DOHH2 (cell line): ENCODE data around the gene IWS1.
"Not testable (repeated sequence)": the region's sequence is repeated elsewhere in the genome, so short reads cannot be mapped to it uniquely, and the experiment has no call there.

ENCODE experiments used
- H3F3A ChIP-seq: fragments of 200-600 bp; sonication (generic), shearing (Covaris generic); 2 replicates; pipeline ENCODE4 v1.6.0; 2016; ENCODE audit warnings: antibody characterized with exemption, mild to moderate bottlenecking; ENCODE audit not compliant: control insufficient read depth, insufficient read depth
- H3K27ac ChIP-seq: fragments of 200-600 bp; sonication (generic); 2 replicates; pipeline ENCODE4 v1.5.1; 2014; ENCODE audit warnings: low read depth, mild to moderate bottlenecking, low read length, moderate library complexity
- H3K27me3 ChIP-seq: fragments of 200-600 bp; sonication (generic); 2 replicates; pipeline ENCODE4 v1.6.1; 2014; ENCODE audit warnings: mild to moderate bottlenecking, low read length, mixed read lengths; ENCODE audit not compliant: control insufficient read depth
- H3K36me3 ChIP-seq: fragments of 200-600 bp; sonication (generic); 2 replicates; pipeline ENCODE4 v1.6.1; 2014; ENCODE audit warnings: mild to moderate bottlenecking, low read length, moderate library complexity, mixed read lengths; ENCODE audit not compliant: control insufficient read depth
- H3K4me1 ChIP-seq: fragments of 200-600 bp; sonication (generic); 2 replicates; pipeline ENCODE4 v1.6.1; 2014; ENCODE audit warnings: mild to moderate bottlenecking, low read length, mixed read lengths; ENCODE audit not compliant: control insufficient read depth
- H3K4me2 ChIP-seq: fragments of 200-600 bp; sonication (generic); 2 replicates; pipeline ENCODE4 v1.6.0; 2014; ENCODE audit warnings: mild to moderate bottlenecking, low read length, moderate library complexity
- H3K4me3 ChIP-seq: fragments of 200-600 bp; sonication (generic); 2 replicates; pipeline ENCODE4 v1.5.1; 2014; ENCODE audit warnings: mild to moderate bottlenecking, low read length, mixed read lengths
- H3K79me2 ChIP-seq: fragments of 200-600 bp; sonication (generic); 2 replicates; pipeline ENCODE4 v1.6.1; 2014; ENCODE audit warnings: mild to moderate bottlenecking, low read length, mixed read lengths; ENCODE audit not compliant: control insufficient read depth
- H3K9me2 ChIP-seq: fragments of 200-600 bp; sonication (generic); replicated peaks from 2 replicates; pipeline ENCODE4 v1.6.1; 2014; ENCODE audit warnings: mild to moderate bottlenecking, low read length, mixed read lengths; ENCODE audit not compliant: control insufficient read depth
- H3K9me3 ChIP-seq: fragments of 200-600 bp; sonication (generic); 2 replicates; pipeline ENCODE4 v1.6.1; 2014; ENCODE audit warnings: antibody characterized with exemption, low read length, mixed read lengths; ENCODE audit not compliant: control insufficient read depth, insufficient read depth
- H4K20me1 ChIP-seq: fragments of 200-600 bp; sonication (generic); 2 replicates; pipeline ENCODE4 v1.6.0; 2014; ENCODE audit warnings: low read depth, mild to moderate bottlenecking, antibody characterized with exemption, low read length, moderate library complexity; ENCODE audit not compliant: control insufficient read depth, insufficient read depth
- CTCF ChIP-seq: fragments of 200-600 bp; sonication (generic); IDR thresholded peaks from one replicate; pipeline ENCODE4 v1.5.1; 2014; ENCODE audit warnings: antibody characterized with exemption, mild to moderate bottlenecking, low read depth, low read length; ENCODE audit not compliant: poor library complexity, severe bottlenecking
- EZH2phosphoT487 ChIP-seq: fragments of 200-600 bp; sonication (generic); IDR thresholded peaks from 2 replicates; pipeline ENCODE4 v1.6.1; 2017; ENCODE audit warnings: borderline replicate concordance, mild to moderate bottlenecking, antibody characterized with exemption, low read length, moderate library complexity, mixed read lengths

Gene IWS1

GRCh38 chr2:127574656-127575055, 48.4 kb upstream of the IWS1 start:
- peaks cover 8% of the 10 kb centered on the region for H3F3A ChIP-seq
- no peaks in the 10 kb centered on the region for H3K79me2 ChIP-seq
- no peak overlapping the region for H3K4me3 ChIP-seq
- peaks cover 41% of the 10 kb centered on the region for H3K27me3 ChIP-seq
- H3K36me3 ChIP-seq, result no peaks in the 10 kb centered on the region
- no peaks in the 10 kb centered on the region for H3K9me2 ChIP-seq
- TF ChIP-seq EZH2phosphoT487 (no peak), CTCF (no peak)
- H3K4me2 ChIP-seq, result peak overlapping the region; percentile 79
- H4K20me1 ChIP-seq, result no peaks in the 10 kb centered on the region
- no peaks in the 10 kb centered on the region for H3K9me3 ChIP-seq
- peaks cover 48% of the 10 kb centered on the region for H3K4me1 ChIP-seq
- no peak overlapping the region for H3K27ac ChIP-seq

DNA sequence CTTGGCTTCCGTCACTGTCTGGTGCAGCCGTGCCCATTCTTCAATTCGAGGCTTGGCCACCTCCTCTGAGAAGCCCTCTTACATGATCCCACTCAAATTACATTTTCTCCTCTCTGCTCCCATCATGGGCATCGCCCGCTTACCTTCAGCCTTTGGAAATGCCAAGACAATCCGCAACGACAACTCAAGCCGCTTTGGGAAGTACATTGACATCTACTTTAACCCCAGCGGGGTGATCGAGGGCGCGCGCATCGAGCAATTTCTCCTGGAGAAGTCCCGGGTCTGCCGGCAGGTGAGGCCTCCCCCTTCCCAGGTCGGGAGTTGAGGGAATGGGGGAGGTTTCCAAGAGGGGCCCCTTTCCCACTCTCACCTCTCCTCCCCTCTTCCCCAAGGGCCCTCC, 47.5 kb upstream of the IWS1 start:
- Histone ChIP-seq H3K9me3 (no peaks in the 10 kb centered on the region), H3K4me3 (no peak overlapping the region), H3K4me2 (no peak overlapping the region), H3K36me3 (no peaks in the 10 kb centered on the region), H3K79me2 (no peaks in the 10 kb centered on the region), H3K27me3 (peaks cover 44% of the 10 kb centered on the region), H4K20me1 (no peaks in the 10 kb centered on the region), H3K4me1 (peaks cover 46% of the 10 kb centered on the region), H3F3A (peaks cover 8% of the 10 kb centered on the region), H3K9me2 (no peaks in the 10 kb centered on the region), H3K27ac (no peak overlapping the region)
- no peak for TF ChIP-seq CTCF
- TF ChIP-seq EZH2phosphoT487, result no peak

DNA sequence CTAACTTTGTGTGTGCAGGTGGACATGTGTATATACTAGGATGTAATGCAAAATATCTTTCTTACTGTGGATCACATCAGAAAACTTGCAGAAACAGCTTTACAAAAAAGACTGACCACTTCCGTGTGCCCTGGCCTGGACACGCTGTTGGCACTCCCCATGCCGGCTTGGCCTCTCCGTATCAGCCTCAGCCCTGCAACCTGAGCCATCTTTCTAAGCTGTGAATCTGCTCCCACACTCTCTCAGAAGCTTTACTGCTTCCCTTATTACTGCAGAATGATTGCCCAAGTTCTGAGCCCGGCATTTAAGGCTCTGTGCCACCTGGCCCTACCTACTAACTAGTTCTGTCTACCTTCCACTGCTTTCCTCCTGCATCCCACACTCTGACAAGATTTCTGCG, 47.0 kb upstream of the IWS1 start:
- no peaks in the 10 kb centered on the region for H3K36me3 ChIP-seq
- no peak overlapping the region for H3K27ac ChIP-seq
- H3K79me2 ChIP-seq, result no peaks in the 10 kb centered on the region
- H3K4me2 ChIP-seq, result no peak overlapping the region
- H3K27me3 ChIP-seq, result peaks cover 44% of the 10 kb centered on the region
- H3K9me2 ChIP-seq, result no peaks in the 10 kb centered on the region
- peaks cover 8% of the 10 kb centered on the region for H3F3A ChIP-seq
- no peaks in the 10 kb centered on the region for H3K9me3 ChIP-seq
- no peaks in the 10 kb centered on the region for H4K20me1 ChIP-seq
- no peak for TF ChIP-seq CTCF
- TF ChIP-seq EZH2phosphoT487, result no peak
- no peak overlapping the region for H3K4me3 ChIP-seq
- H3K4me1 ChIP-seq, result peaks cover 41% of the 10 kb centered on the region

DNA sequence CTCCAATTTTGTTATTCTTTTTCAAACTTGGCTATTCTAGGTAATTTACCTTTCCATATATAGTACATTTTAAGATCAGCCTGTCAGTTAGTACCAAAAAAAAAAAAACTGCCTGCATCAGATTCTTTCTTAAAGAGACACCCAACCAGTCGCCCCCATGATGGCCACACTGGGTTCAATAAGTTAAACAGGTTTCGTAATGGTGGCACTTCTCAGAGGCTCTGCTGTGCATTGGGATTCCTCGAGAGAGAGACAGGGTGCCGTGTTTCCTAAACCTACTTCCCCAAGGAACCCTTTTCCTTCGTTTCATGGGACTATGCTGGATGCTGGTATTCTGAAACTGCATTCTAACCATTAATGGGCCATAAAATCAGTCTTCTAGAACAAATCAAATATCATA, 46.6 kb upstream of the IWS1 start:
- Histone ChIP-seq H3K9me2 (no peaks in the 10 kb centered on the region), H3F3A (peaks cover 8% of the 10 kb centered on the region), H3K27ac (no peak overlapping the region), H3K79me2 (no peaks in the 10 kb centered on the region), H3K4me2 (no peak overlapping the region), H3K9me3 (no peaks in the 10 kb centered on the region), H3K27me3 (peaks cover 44% of the 10 kb centered on the region), H3K4me3 (no peak overlapping the region), H3K36me3 (no peaks in the 10 kb centered on the region), H3K4me1 (peaks cover 36% of the 10 kb centered on the region), H4K20me1 (no peaks in the 10 kb centered on the region)
- TF ChIP-seq CTCF, result no peak
- no peak for TF ChIP-seq EZH2phosphoT487

DNA sequence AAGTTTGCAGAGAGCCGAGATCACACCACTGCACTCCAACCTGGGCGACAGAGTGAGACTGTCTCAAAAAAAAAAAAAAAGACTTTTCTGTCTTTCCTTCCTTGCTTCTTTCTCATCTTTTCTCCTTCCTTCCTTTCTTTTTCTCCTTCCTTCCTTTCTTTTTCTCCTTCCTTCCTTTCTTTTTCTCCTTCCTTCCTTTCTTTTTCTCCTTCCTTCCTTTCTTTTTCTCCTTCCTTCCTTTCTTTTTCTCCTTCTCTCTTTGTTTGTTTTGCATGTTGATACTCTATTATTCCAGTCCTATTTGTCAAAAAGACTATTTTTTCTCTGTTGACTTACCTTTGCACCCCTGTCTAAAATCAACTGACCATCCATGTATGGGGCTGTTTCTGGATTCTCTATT, 46.1 kb upstream of the IWS1 start:
- H3K9me2 ChIP-seq, H4K20me1 ChIP-seq, H3K27ac ChIP-seq, H3K4me3 ChIP-seq, H3K36me3 ChIP-seq, H3K4me2 ChIP-seq, H3F3A ChIP-seq, H3K79me2 ChIP-seq, H3K9me3 ChIP-seq: not testable (repeated sequence)
- Histone ChIP-seq H3K27me3 (peaks cover 44% of the 10 kb centered on the region), H3K4me1 (peaks cover 32% of the 10 kb centered on the region)
